GM23338 (cell line): ENCODE data around the gene CCT6A. TPM values are rescaled to one million over a fixed set of nuclear protein-coding genes. Genes with fewer than 3 reads are reported as not detected.

ENCODE experiments used
- ATAC-seq: fragments of 200-7000 bp; cut with Tn5 transposase; 3 replicates; pipeline ENCODE4 v1.9.1; 2020
- DNase-seq: peaks from one replicate; pipeline ENCODE4 v3.0.0-alpha.2; 2015; ENCODE audit warnings: low spot score
- H2AFZ ChIP-seq: fragments of 200-600 bp; sonication (generic); 2 replicates; pipeline ENCODE4 v1.8.0; 2016; ENCODE audit warnings: antibody characterized with exemption, mild to moderate bottlenecking, moderate library complexity
- H3F3A ChIP-seq: fragments of 200-600 bp; sonication (generic); replicated peaks from 2 replicates; pipeline ENCODE4 v1.8.0; 2017; ENCODE audit warnings: antibody characterized with exemption, mixed run types, low read depth
- H3K27ac ChIP-seq: fragments of 200-600 bp; sonication (generic); 2 replicates; pipeline ENCODE4 v1.6.1; 2016; ENCODE audit warnings: low read depth
- H3K27me3 ChIP-seq: fragments of 200-600 bp; sonication (generic); 2 replicates; pipeline ENCODE4 v1.8.0; 2016; ENCODE audit warnings: mild to moderate bottlenecking, mixed run types, moderate library complexity; ENCODE audit not compliant: insufficient read depth
- H3K36me3 ChIP-seq: fragments of 200-600 bp; sonication (generic); 2 replicates; pipeline ENCODE4 v1.8.0; 2016; ENCODE audit warnings: mild to moderate bottlenecking; ENCODE audit not compliant: insufficient read depth
- H3K4me1 ChIP-seq: fragments of 200-600 bp; sonication (generic); 2 replicates; pipeline ENCODE4 v1.8.0; 2016; ENCODE audit warnings: mild to moderate bottlenecking, moderate library complexity; ENCODE audit not compliant: insufficient read depth
- H3K4me2 ChIP-seq: fragments of 200-600 bp; sonication (generic); 2 replicates; pipeline ENCODE4 v1.7.1; 2017; ENCODE audit warnings: mixed run types
- H3K4me3 ChIP-seq: fragments of 200-600 bp; sonication (generic); 2 replicates; pipeline ENCODE4 v1.6.1; 2016; ENCODE audit warnings: mixed run types
- H3K79me2 ChIP-seq: fragments of 200-600 bp; sonication (generic); replicated peaks from 2 replicates; pipeline ENCODE4 v1.8.0; 2017; ENCODE audit warnings: mild to moderate bottlenecking; ENCODE audit not compliant: insufficient read depth
- H3K9me2 ChIP-seq: fragments of 200-600 bp; sonication (generic); 2 replicates; pipeline ENCODE4 v1.8.0; 2017; ENCODE audit not compliant: insufficient read depth
- H4K20me1 ChIP-seq: fragments of 200-600 bp; sonication (generic); replicated peaks from 2 replicates; pipeline ENCODE4 v1.8.0; 2017; ENCODE audit warnings: mild to moderate bottlenecking; ENCODE audit not compliant: insufficient read depth
- H3K27ac Mint-ChIP-seq: 2 replicates; pipeline ENCODE4 v1.8.0; 2020; ENCODE audit warnings: inconsistent platforms, mild to moderate bottlenecking, moderate library complexity, mixed read lengths
- H3K27me3 Mint-ChIP-seq: 3 replicates; pipeline ENCODE4 v1.8.0; 2022; ENCODE audit warnings: low read depth, mild to moderate bottlenecking, moderate library complexity, mixed read lengths, inconsistent platforms; ENCODE audit not compliant: insufficient read depth, poor library complexity
- H3K36me3 Mint-ChIP-seq: 3 replicates; pipeline ENCODE4 v1.8.0; 2021; ENCODE audit warnings: low read depth, mild to moderate bottlenecking, inconsistent platforms, moderate library complexity, mixed read lengths
- H3K4me1 Mint-ChIP-seq: 3 replicates; pipeline ENCODE4 v1.8.0; 2020; ENCODE audit warnings: mild to moderate bottlenecking, inconsistent platforms, mixed read lengths
- H3K4me3 Mint-ChIP-seq: 3 replicates; pipeline ENCODE4 v1.8.0; 2021; ENCODE audit warnings: moderate library complexity, mild to moderate bottlenecking, inconsistent platforms, mixed read lengths
- H3K9me3 Mint-ChIP-seq: 3 replicates; pipeline ENCODE4 v1.8.0; 2020; ENCODE audit warnings: moderate library complexity, mild to moderate bottlenecking, inconsistent platforms, mixed read lengths
- CREB1 ChIP-seq: fragments of 250-450 bp; sonication (Bioruptor Pico); IDR thresholded peaks from 2 replicates; pipeline ENCODE4 v1.5.0; 2020; ENCODE audit warnings: low read depth, mild to moderate bottlenecking, moderate library complexity
- EZH2 ChIP-seq: fragments of 200-600 bp; sonication (generic); IDR thresholded peaks from one replicate; pipeline ENCODE4 v1.8.0; 2017; ENCODE audit warnings: antibody characterized with exemption, mild to moderate bottlenecking, low read depth; ENCODE audit not compliant: unreplicated experiment
- EZH2phosphoT487 ChIP-seq: fragments of 200-600 bp; sonication (generic); IDR thresholded peaks from one replicate; pipeline ENCODE4 v1.8.1; 2018; ENCODE audit warnings: antibody characterized with exemption; ENCODE audit not compliant: unreplicated experiment
- JUNB ChIP-seq: IDR thresholded peaks from one replicate; pipeline ENCODE4 v1.6.1; 2016; ENCODE audit warnings: antibody characterized with exemption; ENCODE audit not compliant: unreplicated experiment
- NANOG ChIP-seq: IDR thresholded peaks from 2 replicates; pipeline ENCODE4 v1.6.1; 2016; ENCODE audit warnings: antibody characterized with exemption, borderline replicate concordance
- POLR2AphosphoS5 ChIP-seq: IDR thresholded peaks from 2 replicates; pipeline ENCODE4 v1.6.1; 2016; ENCODE audit warnings: antibody characterized with exemption, low read depth
- STAT1 ChIP-seq: IDR thresholded peaks from one replicate; pipeline ENCODE4 v1.6.1; 2016; ENCODE audit warnings: antibody characterized with exemption; ENCODE audit not compliant: unreplicated experiment
- ZNF114 ChIP-seq: fragments of 250-450 bp; sonication (Bioruptor Pico); IDR thresholded peaks from 2 replicates; pipeline ENCODE4 v1.5.0; 2020; ENCODE audit warnings: mild to moderate bottlenecking, moderate library complexity
- ZNF331 ChIP-seq: fragments of 250-450 bp; sonication (Bioruptor Pico); IDR thresholded peaks from 2 replicates; pipeline ENCODE4 v1.5.0; 2020; ENCODE audit warnings: low read depth, mild to moderate bottlenecking, moderate library complexity
- polyA plus RNA-seq: library from polyadenylated mRNA; unstranded; fragments of >200 nt; fragmentation: Nextera tagmentation; extraction: Ambion mirVana; gene quantifications from 2 replicates; pipeline ENCODE4 v1.2.1, GENCODE V29; 2016
- total RNA-seq: library from RNA; depleted of rRNA; stranded (reverse); fragments of >200 nt; shearing (Covaris generic); gene quantifications from 2 replicates; pipeline ENCODE4 v1.2.3, GENCODE V29; 2014
- TF ChIP-seq, protein P1 (sequence below), 2 experiments: fragments of 200-600 bp in 1 of 2; sonication (generic) in 1 of 2; conservative IDR thresholded peaks; 2 replicates each; pipeline versions ENCODE4 v1.5.1 to v1.6.1; 2016 to 2017; ENCODE audit warnings: antibody characterized with exemption in 2 of 2, low read depth in 2 of 2, mild to moderate bottlenecking in 2 of 2, moderate library complexity in 1 of 2
- TF ChIP-seq, protein P2 (sequence below): IDR thresholded peaks from one replicate; pipeline ENCODE4 v1.6.1; 2018; ENCODE audit warnings: antibody characterized with exemption; ENCODE audit not compliant: unreplicated experiment
- TF ChIP-seq, protein P3 (sequence below): fragments of 250-450 bp; sonication (Bioruptor Pico); IDR thresholded peaks from 2 replicates; pipeline ENCODE4 v1.5.0; 2020; ENCODE audit warnings: mild to moderate bottlenecking, moderate library complexity
- TF ChIP-seq, protein P4 (sequence below): IDR thresholded peaks from 2 replicates; pipeline ENCODE4 v1.6.1; 2016; ENCODE audit warnings: antibody characterized with exemption

The CCT6A gene
- total and polyA plus RNA-seq, 2 experiments from 2014 or later, result 266 to 505 TPM

DNA sequence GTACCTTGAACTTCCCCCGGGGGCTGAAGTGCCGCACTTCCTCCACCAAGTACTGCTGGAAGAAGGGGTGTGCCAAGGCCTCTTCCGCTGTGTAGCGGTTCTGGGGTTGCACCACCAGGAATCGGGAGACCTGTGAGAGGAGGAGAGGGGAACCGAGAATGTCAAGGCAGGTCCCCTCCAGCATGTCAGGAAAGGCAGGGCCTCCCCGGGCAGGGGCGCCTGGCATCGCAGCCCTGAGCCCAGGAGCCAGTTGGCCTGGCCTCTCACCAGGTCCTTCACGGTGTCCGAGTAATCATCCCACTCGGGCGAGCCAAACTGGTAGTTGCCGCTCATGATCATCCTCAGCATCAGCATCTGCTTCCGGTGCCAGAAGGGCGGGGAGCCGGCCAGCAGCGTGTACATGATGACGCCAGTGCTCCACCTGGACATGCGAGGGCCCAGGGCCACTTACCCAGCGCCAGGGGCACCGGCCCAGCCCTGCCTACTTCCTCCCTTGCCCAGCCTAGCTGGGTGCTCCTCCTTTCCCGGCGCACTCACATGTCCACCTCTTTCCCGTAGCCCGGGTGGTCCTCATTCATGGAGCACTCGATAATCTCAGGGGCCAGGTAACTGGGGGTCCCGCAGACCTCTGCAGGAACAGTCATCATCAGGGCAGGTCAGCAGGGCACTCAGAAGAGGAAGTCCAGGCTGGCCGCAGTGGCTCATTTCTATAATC is 30.2 kb downstream of the CCT6A start:
- Histone ChIP-seq H3K9me2 (no peaks in the 10 kb centered on the region), H3K79me2 (no peaks in the 10 kb centered on the region), H3K4me1 (no peaks in the 10 kb centered on the region), H3K4me3 (no peak overlapping the region), H3K4me2 (no peak overlapping the region), H3F3A (no peaks in the 10 kb centered on the region), H3K27ac (no peak overlapping the region), H2AFZ (no peak overlapping the region), H4K20me1 (no peaks in the 10 kb centered on the region), H3K27me3 (no peaks in the 10 kb centered on the region), H3K36me3 (no peaks in the 10 kb centered on the region; the same call in 1 of the 2 replicates)
- peaks cover 3% of the 10 kb centered on the region; the same call in 1 of the 3 replicates for H3K9me3 Mint-ChIP-seq
- H3K27me3 Mint-ChIP-seq, result peaks cover 12% of the 10 kb centered on the region
- DNase-seq (no peak), ATAC-seq (no peak)
- H3K36me3 Mint-ChIP-seq, result peaks cover 15% of the 10 kb centered on the region
- TF ChIP-seq EZH2 (no peak), STAT1 (no peak), POLR2AphosphoS5 (no peak), NANOG (no peak), CREB1 (CRISPR knock-in tag) (no peak), JUNB (no peak), ZNF331 (CRISPR knock-in tag) (no peak), ZNF114 (no peak), EZH2phosphoT487 (no peak)
- TF ChIP-seq, protein P1, sequence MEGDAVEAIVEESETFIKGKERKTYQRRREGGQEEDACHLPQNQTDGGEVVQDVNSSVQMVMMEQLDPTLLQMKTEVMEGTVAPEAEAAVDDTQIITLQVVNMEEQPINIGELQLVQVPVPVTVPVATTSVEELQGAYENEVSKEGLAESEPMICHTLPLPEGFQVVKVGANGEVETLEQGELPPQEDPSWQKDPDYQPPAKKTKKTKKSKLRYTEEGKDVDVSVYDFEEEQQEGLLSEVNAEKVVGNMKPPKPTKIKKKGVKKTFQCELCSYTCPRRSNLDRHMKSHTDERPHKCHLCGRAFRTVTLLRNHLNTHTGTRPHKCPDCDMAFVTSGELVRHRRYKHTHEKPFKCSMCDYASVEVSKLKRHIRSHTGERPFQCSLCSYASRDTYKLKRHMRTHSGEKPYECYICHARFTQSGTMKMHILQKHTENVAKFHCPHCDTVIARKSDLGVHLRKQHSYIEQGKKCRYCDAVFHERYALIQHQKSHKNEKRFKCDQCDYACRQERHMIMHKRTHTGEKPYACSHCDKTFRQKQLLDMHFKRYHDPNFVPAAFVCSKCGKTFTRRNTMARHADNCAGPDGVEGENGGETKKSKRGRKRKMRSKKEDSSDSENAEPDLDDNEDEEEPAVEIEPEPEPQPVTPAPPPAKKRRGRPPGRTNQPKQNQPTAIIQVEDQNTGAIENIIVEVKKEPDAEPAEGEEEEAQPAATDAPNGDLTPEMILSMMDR (conservative IDR thresholded peaks at IDR 0.05; ENCODE audit: low read depth in 2 of 2), result no peak
- TF ChIP-seq, protein P2, sequence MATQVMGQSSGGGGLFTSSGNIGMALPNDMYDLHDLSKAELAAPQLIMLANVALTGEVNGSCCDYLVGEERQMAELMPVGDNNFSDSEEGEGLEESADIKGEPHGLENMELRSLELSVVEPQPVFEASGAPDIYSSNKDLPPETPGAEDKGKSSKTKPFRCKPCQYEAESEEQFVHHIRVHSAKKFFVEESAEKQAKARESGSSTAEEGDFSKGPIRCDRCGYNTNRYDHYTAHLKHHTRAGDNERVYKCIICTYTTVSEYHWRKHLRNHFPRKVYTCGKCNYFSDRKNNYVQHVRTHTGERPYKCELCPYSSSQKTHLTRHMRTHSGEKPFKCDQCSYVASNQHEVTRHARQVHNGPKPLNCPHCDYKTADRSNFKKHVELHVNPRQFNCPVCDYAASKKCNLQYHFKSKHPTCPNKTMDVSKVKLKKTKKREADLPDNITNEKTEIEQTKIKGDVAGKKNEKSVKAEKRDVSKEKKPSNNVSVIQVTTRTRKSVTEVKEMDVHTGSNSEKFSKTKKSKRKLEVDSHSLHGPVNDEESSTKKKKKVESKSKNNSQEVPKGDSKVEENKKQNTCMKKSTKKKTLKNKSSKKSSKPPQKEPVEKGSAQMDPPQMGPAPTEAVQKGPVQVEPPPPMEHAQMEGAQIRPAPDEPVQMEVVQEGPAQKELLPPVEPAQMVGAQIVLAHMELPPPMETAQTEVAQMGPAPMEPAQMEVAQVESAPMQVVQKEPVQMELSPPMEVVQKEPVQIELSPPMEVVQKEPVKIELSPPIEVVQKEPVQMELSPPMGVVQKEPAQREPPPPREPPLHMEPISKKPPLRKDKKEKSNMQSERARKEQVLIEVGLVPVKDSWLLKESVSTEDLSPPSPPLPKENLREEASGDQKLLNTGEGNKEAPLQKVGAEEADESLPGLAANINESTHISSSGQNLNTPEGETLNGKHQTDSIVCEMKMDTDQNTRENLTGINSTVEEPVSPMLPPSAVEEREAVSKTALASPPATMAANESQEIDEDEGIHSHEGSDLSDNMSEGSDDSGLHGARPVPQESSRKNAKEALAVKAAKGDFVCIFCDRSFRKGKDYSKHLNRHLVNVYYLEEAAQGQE, result no peak
- TF ChIP-seq, protein P3, sequence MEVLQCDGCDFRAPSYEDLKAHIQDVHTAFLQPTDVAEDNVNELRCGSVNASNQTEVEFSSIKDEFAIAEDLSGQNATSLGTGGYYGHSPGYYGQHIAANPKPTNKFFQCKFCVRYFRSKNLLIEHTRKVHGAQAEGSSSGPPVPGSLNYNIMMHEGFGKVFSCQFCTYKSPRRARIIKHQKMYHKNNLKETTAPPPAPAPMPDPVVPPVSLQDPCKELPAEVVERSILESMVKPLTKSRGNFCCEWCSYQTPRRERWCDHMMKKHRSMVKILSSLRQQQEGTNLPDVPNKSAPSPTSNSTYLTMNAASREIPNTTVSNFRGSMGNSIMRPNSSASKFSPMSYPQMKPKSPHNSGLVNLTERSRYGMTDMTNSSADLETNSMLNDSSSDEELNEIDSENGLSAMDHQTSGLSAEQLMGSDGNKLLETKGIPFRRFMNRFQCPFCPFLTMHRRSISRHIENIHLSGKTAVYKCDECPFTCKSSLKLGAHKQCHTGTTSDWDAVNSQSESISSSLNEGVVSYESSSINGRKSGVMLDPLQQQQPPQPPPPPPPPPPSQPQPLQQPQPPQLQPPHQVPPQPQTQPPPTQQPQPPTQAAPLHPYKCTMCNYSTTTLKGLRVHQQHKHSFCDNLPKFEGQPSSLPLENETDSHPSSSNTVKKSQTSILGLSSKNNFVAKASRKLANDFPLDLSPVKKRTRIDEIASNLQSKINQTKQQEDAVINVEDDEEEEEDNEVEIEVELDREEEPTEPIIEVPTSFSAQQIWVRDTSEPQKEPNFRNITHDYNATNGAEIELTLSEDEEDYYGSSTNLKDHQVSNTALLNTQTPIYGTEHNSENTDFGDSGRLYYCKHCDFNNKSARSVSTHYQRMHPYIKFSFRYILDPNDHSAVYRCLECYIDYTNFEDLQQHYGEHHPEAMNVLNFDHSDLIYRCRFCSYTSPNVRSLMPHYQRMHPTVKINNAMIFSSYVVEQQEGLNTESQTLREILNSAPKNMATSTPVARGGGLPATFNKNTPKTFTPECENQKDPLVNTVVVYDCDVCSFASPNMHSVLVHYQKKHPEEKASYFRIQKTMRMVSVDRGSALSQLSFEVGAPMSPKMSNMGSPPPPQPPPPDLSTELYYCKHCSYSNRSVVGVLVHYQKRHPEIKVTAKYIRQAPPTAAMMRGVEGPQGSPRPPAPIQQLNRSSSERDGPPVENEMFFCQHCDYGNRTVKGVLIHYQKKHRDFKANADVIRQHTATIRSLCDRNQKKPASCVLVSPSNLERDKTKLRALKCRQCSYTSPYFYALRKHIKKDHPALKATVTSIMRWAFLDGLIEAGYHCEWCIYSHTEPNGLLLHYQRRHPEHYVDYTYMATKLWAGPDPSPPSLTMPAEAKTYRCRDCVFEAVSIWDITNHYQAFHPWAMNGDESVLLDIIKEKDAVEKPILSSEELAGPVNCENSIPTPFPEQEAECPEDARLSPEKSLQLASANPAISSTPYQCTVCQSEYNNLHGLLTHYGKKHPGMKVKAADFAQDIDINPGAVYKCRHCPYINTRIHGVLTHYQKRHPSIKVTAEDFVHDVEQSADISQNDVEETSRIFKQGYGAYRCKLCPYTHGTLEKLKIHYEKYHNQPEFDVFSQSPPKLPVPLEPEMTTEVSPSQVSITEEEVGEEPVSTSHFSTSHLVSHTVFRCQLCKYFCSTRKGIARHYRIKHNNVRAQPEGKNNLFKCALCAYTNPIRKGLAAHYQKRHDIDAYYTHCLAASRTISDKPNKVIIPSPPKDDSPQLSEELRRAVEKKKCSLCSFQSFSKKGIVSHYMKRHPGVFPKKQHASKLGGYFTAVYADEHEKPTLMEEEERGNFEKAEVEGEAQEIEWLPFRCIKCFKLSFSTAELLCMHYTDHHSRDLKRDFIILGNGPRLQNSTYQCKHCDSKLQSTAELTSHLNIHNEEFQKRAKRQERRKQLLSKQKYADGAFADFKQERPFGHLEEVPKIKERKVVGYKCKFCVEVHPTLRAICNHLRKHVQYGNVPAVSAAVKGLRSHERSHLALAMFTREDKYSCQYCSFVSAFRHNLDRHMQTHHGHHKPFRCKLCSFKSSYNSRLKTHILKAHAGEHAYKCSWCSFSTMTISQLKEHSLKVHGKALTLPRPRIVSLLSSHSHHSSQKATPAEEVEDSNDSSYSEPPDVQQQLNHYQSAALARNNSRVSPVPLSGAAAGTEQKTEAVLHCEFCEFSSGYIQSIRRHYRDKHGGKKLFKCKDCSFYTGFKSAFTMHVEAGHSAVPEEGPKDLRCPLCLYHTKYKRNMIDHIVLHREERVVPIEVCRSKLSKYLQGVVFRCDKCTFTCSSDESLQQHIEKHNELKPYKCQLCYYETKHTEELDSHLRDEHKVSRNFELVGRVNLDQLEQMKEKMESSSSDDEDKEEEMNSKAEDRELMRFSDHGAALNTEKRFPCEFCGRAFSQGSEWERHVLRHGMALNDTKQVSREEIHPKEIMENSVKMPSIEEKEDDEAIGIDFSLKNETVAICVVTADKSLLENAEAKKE, result no peak
- TF ChIP-seq, protein P4, sequence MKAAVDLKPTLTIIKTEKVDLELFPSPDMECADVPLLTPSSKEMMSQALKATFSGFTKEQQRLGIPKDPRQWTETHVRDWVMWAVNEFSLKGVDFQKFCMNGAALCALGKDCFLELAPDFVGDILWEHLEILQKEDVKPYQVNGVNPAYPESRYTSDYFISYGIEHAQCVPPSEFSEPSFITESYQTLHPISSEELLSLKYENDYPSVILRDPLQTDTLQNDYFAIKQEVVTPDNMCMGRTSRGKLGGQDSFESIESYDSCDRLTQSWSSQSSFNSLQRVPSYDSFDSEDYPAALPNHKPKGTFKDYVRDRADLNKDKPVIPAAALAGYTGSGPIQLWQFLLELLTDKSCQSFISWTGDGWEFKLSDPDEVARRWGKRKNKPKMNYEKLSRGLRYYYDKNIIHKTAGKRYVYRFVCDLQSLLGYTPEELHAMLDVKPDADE, result no peak
- H3K4me1 Mint-ChIP-seq, result no peaks in the 10 kb centered on the region
- H3K27ac Mint-ChIP-seq, result no peak overlapping the region
- H3K4me3 Mint-ChIP-seq, result no peak overlapping the region
